ENCODE measurements around the gene MORN4. TPM values are rescaled to one million over a fixed set of nuclear protein-coding genes. Genes with fewer than 3 reads are reported as not detected.
A peak's percentile ranks its signal among the peaks of the same experiment; 100 is the strongest.

MORN4 gene
- total and polyA plus RNA-seq, 9 of the 15 experiments (the other 6 are each of a cell fraction or from before 2014, with no cell fraction given) = 8.3 to 23.9 (median 11.7) TPM

DNA sequence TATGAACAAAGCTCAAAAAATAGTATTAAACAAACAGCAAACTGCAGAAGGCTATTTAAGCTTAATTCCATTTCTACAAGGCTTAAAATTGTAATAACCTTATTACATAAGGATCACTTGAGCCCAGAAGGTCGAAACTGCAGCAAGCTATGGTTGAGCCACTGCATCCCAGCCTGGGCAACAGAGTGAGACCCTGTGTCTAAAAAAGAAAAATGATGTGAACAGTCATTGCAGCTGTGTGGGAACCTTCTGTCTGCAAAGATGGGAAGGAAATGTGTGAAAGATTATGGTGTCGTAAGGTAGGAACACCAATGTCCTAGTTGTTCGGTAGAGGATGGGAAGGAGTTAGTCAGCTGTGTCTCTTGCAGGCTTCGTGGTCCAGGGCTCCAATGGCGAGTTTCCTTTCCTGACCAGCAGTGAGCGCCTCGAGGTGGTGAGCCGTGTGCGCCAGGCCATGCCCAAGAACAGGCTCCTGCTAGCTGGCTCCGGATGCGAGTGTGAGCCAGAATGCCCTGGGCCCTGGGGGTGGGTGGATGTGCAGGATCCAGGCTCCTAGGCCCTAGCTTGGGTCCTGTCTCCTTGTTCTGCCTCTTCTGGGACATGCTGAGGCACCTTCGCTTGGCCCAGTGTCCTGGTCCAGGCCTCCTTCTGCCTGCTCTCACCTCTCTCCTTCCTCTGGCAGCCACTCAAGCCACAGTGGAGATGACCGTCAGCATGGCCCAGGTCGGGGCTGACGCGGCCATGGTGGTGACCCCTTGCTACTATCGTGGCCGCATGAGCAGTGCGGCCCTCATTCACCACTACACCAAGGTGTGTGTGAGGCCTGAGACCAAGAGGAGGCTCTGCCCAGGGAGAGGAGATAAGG, 34.7 kb downstream of the MORN4 start:
- POLR2A ChIA-PET = interaction anchor here (1.4 kb wide), 1 partner anchor 11 kb away, joined by 3 read pairs; no protein-coding TSS in a partner anchor
- Histone ChIP-seq H3K79me2 (ENCODE audit: control insufficient read depth, insufficient read depth, low read length) (no peaks in the 10 kb centered on the region), H3K4me1 (replicated peaks in 1 of 2; ENCODE audit: control insufficient read depth in 2 of 2, insufficient read depth in 2 of 2, low read length in 2 of 2) (peaks cover 21 to 23% of the 10 kb centered on the region in 2 experiments), H3K27ac (ENCODE audit: extremely low read depth, low read depth, low read length) (no peak overlapping the region), H3K9me3 (replicated peaks; ENCODE audit: control insufficient read depth, insufficient read depth, low read depth, low read length) (no peaks in the 10 kb centered on the region), H3K27me3 (ENCODE audit: control insufficient read depth in 2 of 2, insufficient read depth in 2 of 2, low read length in 2 of 2) (no peaks in the 10 kb centered on the region), H3K9me1 (ENCODE audit: control insufficient read depth, insufficient read depth, low read length) (no peaks in the 10 kb centered on the region), H3K4me3 (no peak overlapping the region), H2AFZ (ENCODE audit: low read depth, low read length) (no peak overlapping the region), H3K4me2 (ENCODE audit: insufficient read depth, low read length) (no peak overlapping the region), H3K9ac (ENCODE audit: insufficient read depth in 1 of 2, low read depth in 2 of 2, low read length in 2 of 2) (peak overlapping the region in 1 of 2 experiments; percentile 58; a peak in 1 of 4 replicates), H3K36me3 (ENCODE audit: control insufficient read depth, insufficient read depth, low read length) (no peaks in the 10 kb centered on the region), H4K20me1 (replicated peaks; ENCODE audit: control insufficient read depth, insufficient read depth, low read length) (no peaks in the 10 kb centered on the region)
- in situ Hi-C loops (cut with MboI) (no loop called here), intact Hi-C loops (cut with micrococcal nuclease) (no loop called here)
- no peak for ATAC-seq
- no TSS peak for BruUV-seq (replicated peaks)
- FAIRE-seq = no peak
- no peak for DNase-seq (ENCODE audit: extremely low read depth in 1 of 4, low spot score in 3 of 4)
- 82% methylated on average over 9 of the region's 19 CpGs for WGBS (ENCODE audit: insufficient coverage, low coverage, missing lambda C conversion rate)
- CTCF ChIA-PET (ENCODE audit: low intra/inter-chr PET ratio) = no interaction called here
- TF ChIP-seq U2AF2 (optimal IDR thresholded peaks at IDR 0.05; ENCODE audit: low read depth, low read length) (no peak), POLR2B (IDR thresholded peaks at IDR 0.05; ENCODE audit: low read depth, partially characterized antibody) (no peak), ASH1L (IDR thresholded peaks at IDR 0.05; ENCODE audit: borderline replicate concordance, low read depth, partially characterized antibody) (no peak), RCOR1 (IDR thresholded peaks at IDR 0.05; ENCODE audit: borderline replicate concordance in 1 of 2, low read depth in 2 of 2, low read length in 2 of 2) (no peak), ZKSCAN1 (IDR thresholded peaks at IDR 0.05; ENCODE audit: low read depth, low read length) (no peak), NR3C1 (CRISPR knock-in tag; IDR thresholded peaks at IDR 0.05) (no peak), HDAC6 (IDR thresholded peaks at IDR 0.05; ENCODE audit: low read depth, low read length) (no peak), TCFL5 (CRISPR knock-in tag; conservative IDR thresholded peaks at IDR 0.05) (no peak), RBBP5 (IDR thresholded peaks at IDR 0.05; ENCODE audit: borderline replicate concordance, insufficient read depth, low read length, poor library complexity, severe bottlenecking) (no peak), ZKSCAN8 (CRISPR knock-in tag; IDR thresholded peaks at IDR 0.05) (no peak)
- TF ChIP-seq, protein P1, sequence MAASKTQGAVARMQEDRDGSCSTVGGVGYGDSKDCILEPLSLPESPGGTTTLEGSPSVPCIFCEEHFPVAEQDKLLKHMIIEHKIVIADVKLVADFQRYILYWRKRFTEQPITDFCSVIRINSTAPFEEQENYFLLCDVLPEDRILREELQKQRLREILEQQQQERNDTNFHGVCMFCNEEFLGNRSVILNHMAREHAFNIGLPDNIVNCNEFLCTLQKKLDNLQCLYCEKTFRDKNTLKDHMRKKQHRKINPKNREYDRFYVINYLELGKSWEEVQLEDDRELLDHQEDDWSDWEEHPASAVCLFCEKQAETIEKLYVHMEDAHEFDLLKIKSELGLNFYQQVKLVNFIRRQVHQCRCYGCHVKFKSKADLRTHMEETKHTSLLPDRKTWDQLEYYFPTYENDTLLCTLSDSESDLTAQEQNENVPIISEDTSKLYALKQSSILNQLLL (CRISPR knock-in tag; IDR thresholded peaks at IDR 0.05; ENCODE audit: borderline replicate concordance) = no peak
- TF ChIP-seq, protein P2, sequence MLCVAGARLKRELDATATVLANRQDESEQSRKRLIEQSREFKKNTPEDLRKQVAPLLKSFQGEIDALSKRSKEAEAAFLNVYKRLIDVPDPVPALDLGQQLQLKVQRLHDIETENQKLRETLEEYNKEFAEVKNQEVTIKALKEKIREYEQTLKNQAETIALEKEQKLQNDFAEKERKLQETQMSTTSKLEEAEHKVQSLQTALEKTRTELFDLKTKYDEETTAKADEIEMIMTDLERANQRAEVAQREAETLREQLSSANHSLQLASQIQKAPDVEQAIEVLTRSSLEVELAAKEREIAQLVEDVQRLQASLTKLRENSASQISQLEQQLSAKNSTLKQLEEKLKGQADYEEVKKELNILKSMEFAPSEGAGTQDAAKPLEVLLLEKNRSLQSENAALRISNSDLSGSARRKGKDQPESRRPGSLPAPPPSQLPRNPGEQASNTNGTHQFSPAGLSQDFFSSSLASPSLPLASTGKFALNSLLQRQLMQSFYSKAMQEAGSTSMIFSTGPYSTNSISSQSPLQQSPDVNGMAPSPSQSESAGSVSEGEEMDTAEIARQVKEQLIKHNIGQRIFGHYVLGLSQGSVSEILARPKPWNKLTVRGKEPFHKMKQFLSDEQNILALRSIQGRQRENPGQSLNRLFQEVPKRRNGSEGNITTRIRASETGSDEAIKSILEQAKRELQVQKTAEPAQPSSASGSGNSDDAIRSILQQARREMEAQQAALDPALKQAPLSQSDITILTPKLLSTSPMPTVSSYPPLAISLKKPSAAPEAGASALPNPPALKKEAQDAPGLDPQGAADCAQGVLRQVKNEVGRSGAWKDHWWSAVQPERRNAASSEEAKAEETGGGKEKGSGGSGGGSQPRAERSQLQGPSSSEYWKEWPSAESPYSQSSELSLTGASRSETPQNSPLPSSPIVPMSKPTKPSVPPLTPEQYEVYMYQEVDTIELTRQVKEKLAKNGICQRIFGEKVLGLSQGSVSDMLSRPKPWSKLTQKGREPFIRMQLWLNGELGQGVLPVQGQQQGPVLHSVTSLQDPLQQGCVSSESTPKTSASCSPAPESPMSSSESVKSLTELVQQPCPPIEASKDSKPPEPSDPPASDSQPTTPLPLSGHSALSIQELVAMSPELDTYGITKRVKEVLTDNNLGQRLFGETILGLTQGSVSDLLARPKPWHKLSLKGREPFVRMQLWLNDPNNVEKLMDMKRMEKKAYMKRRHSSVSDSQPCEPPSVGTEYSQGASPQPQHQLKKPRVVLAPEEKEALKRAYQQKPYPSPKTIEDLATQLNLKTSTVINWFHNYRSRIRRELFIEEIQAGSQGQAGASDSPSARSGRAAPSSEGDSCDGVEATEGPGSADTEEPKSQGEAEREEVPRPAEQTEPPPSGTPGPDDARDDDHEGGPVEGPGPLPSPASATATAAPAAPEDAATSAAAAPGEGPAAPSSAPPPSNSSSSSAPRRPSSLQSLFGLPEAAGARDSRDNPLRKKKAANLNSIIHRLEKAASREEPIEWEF (CRISPR knock-in tag; IDR thresholded peaks at IDR 0.05) = no peak
- TF ChIP-seq, protein P3, sequence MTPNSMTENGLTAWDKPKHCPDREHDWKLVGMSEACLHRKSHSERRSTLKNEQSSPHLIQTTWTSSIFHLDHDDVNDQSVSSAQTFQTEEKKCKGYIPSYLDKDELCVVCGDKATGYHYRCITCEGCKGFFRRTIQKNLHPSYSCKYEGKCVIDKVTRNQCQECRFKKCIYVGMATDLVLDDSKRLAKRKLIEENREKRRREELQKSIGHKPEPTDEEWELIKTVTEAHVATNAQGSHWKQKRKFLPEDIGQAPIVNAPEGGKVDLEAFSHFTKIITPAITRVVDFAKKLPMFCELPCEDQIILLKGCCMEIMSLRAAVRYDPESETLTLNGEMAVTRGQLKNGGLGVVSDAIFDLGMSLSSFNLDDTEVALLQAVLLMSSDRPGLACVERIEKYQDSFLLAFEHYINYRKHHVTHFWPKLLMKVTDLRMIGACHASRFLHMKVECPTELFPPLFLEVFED (CRISPR knock-in tag; conservative IDR thresholded peaks at IDR 0.05) = no peak
